Hepatocyte (in vitro differentiated cells): ENCODE measurements around the gene SLC22A15. TPM values are rescaled to one million over a fixed set of nuclear protein-coding genes. Genes with fewer than 3 reads are reported as not detected.

ENCODE experiments used
- DNase-seq: peaks from one replicate; pipeline ENCODE4 v3.0.0-alpha.2; 2016; ENCODE audit warnings: low spot score
- H2AFZ ChIP-seq: fragments of 200-600 bp; sonication (generic); 2 replicates; pipeline ENCODE4 v1.6.0; 2016; ENCODE audit warnings: antibody characterized with exemption, mild to moderate bottlenecking
- H3K27ac ChIP-seq: fragments of 200-600 bp; sonication (generic); 2 replicates; pipeline ENCODE4 v1.5.1; 2016; ENCODE audit warnings: mild to moderate bottlenecking
- H3K27me3 ChIP-seq: fragments of 200-600 bp; sonication (generic); 2 replicates; pipeline ENCODE4 v1.6.1; 2016
- H3K36me3 ChIP-seq: fragments of 200-600 bp; sonication (generic); replicated peaks from 2 replicates; pipeline ENCODE4 v1.5.1; 2016; ENCODE audit warnings: low read depth; ENCODE audit not compliant: insufficient read depth
- H3K4me1 ChIP-seq: fragments of 200-600 bp; sonication (generic); 2 replicates; pipeline ENCODE4 v1.5.1; 2016; ENCODE audit warnings: mild to moderate bottlenecking, moderate library complexity; ENCODE audit not compliant: insufficient read depth
- H3K4me2 ChIP-seq: fragments of 200-600 bp; sonication (generic); 2 replicates; pipeline ENCODE4 v1.6.0; 2016
- H3K4me3 ChIP-seq: fragments of 200-600 bp; sonication (generic); 2 replicates; pipeline ENCODE4 v1.5.1; 2016; ENCODE audit warnings: mild to moderate bottlenecking
- H3K79me2 ChIP-seq: fragments of 200-600 bp; sonication (generic); 2 replicates; pipeline ENCODE4 v1.6.0; 2017; ENCODE audit warnings: mild to moderate bottlenecking
- H3K9me2 ChIP-seq: fragments of 200-600 bp; sonication (generic); replicated peaks from 2 replicates; pipeline ENCODE4 v1.6.0; 2017; ENCODE audit warnings: mild to moderate bottlenecking; ENCODE audit not compliant: insufficient read depth
- H3K9me3 ChIP-seq: fragments of 200-600 bp; sonication (generic); 2 replicates; pipeline ENCODE4 v1.5.1; 2016; ENCODE audit warnings: low read depth, mild to moderate bottlenecking
- H4K20me1 ChIP-seq: fragments of 200-600 bp; sonication (generic); 2 replicates; pipeline ENCODE4 v1.6.0; 2016; ENCODE audit warnings: mild to moderate bottlenecking; ENCODE audit not compliant: insufficient read depth, poor library complexity, severe bottlenecking
- CTCF ChIP-seq: fragments of 200-600 bp; sonication (generic); IDR thresholded peaks from 2 replicates; pipeline ENCODE4 v1.5.1; 2016; ENCODE audit warnings: antibody characterized with exemption, mild to moderate bottlenecking; ENCODE audit not compliant: poor library complexity
- EZH2 ChIP-seq: fragments of 200-600 bp; sonication (generic); IDR thresholded peaks from 2 replicates; pipeline ENCODE4 v1.6.1; 2016; ENCODE audit warnings: antibody characterized with exemption, mild to moderate bottlenecking, borderline replicate concordance
- EZH2phosphoT487 ChIP-seq: fragments of 200-600 bp; sonication (generic); IDR thresholded peaks from one replicate; pipeline ENCODE4 v1.6.1; 2018; ENCODE audit warnings: antibody characterized with exemption, mild to moderate bottlenecking, low read depth, moderate library complexity; ENCODE audit not compliant: unreplicated experiment, severe bottlenecking
- WGBS: methylation state at CpG from one replicate; pipeline ENCODE4 v1.1.6; 2016; ENCODE audit warnings: low lambda C conversion rate; ENCODE audit errors: missing lambda C conversion rate; 5-methylcytosine and 5-hydroxymethylcytosine counted together
- polyA plus RNA-seq: library from polyadenylated mRNA; unstranded; fragments of >200 nt; fragmentation: Nextera tagmentation; extraction: Ambion mirVana; gene quantifications from 2 replicates; pipeline ENCODE4 v1.2.1, GENCODE V29; 2016
- total RNA-seq: library from RNA; depleted of rRNA; stranded (reverse); fragments of >200 nt; gene quantifications from 2 replicates; pipeline ENCODE4 v1.2.3, GENCODE V29; 2014

SLC22A15 gene
- total and polyA plus RNA-seq, 2 experiments from 2014 or later = 3.4 to 5.4 TPM

- peaks cover 37% of the 10 kb centered on the region for H3K4me1 ChIP-seq
- peak within 1 kb of the TSS; percentile 60 for H3K4me2 ChIP-seq
- H2AFZ ChIP-seq = peak within 1 kb of the TSS; percentile 19
- H3K4me3 ChIP-seq = no peak within 1 kb of the TSS
- no peak for TF ChIP-seq EZH2
- no peak for TF ChIP-seq EZH2phosphoT487
- TF ChIP-seq CTCF = no peak
- WGBS = 57% methylated on average over 12 of the region's 12 CpGs
- peak; percentile 34 for DNase-seq
- no peaks in the 10 kb centered on the region for H3K9me2 ChIP-seq
- no peaks in the 10 kb centered on the region for H3K79me2 ChIP-seq
- peak within 1 kb of the TSS; percentile 89 for H3K27ac ChIP-seq
- no peaks in the 10 kb centered on the region for H3K36me3 ChIP-seq
- H3K27me3 ChIP-seq = no peaks in the 10 kb centered on the region
- no peaks in the 10 kb centered on the region for H4K20me1 ChIP-seq
- H3K9me3 ChIP-seq = no peaks in the 10 kb centered on the region
Observed at GRCh38 chr1:116110567-116111523, 134.5 kb downstream of the SLC22A15 start, which contains the start of gene MAB21L3. Gene MAB21L3 (plus strand): TSS chr1:116111399. CDS start chr1:116112616, 1,217 bp downstream.

GRCh38 chr1:116111524-116112021 lies 135.3 kb downstream of the SLC22A15 start:
- no peaks in the 10 kb centered on the region for H3K9me2 ChIP-seq
- H3K9me3 ChIP-seq = no peaks in the 10 kb centered on the region
- peak overlapping the region; percentile 89 for H3K27ac ChIP-seq
- H4K20me1 ChIP-seq = no peaks in the 10 kb centered on the region
- H3K79me2 ChIP-seq = no peaks in the 10 kb centered on the region
- peak; percentile 70 for DNase-seq
- H2AFZ ChIP-seq = no peak overlapping the region
- H3K27me3 ChIP-seq = no peaks in the 10 kb centered on the region
- H3K4me1 ChIP-seq = peaks cover 37% of the 10 kb centered on the region
- TF ChIP-seq EZH2phosphoT487 (no peak), EZH2 (no peak), CTCF (no peak)
- 28% methylated on average over 11 of the region's 11 CpGs for WGBS
- H3K4me2 ChIP-seq = peak overlapping the region; percentile 60
- H3K36me3 ChIP-seq = no peaks in the 10 kb centered on the region
- H3K4me3 ChIP-seq = no peak overlapping the region

GRCh38 chr1:116112388-116113140 lies 136.3 kb downstream of the SLC22A15 start:
- no peak for DNase-seq
- Histone ChIP-seq H3K27ac (peak overlapping the region; percentile 89), H3K36me3 (no peaks in the 10 kb centered on the region), H3K27me3 (no peaks in the 10 kb centered on the region), H3K79me2 (no peaks in the 10 kb centered on the region), H3K4me2 (peak overlapping the region; percentile 60), H3K9me2 (no peaks in the 10 kb centered on the region), H3K4me1 (peaks cover 37% of the 10 kb centered on the region), H3K9me3 (no peaks in the 10 kb centered on the region), H4K20me1 (no peaks in the 10 kb centered on the region), H2AFZ (peak overlapping the region; percentile 6), H3K4me3 (no peak overlapping the region)
- TF ChIP-seq EZH2phosphoT487 (no peak), EZH2 (no peak), CTCF (no peak)
- WGBS = 86% methylated on average over 4 of the region's 4 CpGs
